Ovary (tissue), 9 donors: ENCODE measurements around the gene EPB41L1. TPM values are rescaled to one million over a fixed set of nuclear protein-coding genes. Genes with fewer than 3 reads are reported as not detected.
"Not testable (repeated sequence)": the region's sequence is repeated elsewhere in the genome, so short reads cannot be mapped to it uniquely, and the experiment has no call there.

Experiments
- DNase-seq, 5 donors: peaks; one replicate each; pipeline ENCODE4 v3.0.0-alpha.2; 2019 to 2020
- H3K27ac ChIP-seq, 2 donors: fragments of 200-600 bp; one replicate each; pipeline versions ENCODE4 v1.5.1 to v1.8.0; 2019 to 2022
- H3K27me3 ChIP-seq: fragments of 200-600 bp; one replicate; pipeline ENCODE4 v1.8.0; 2022
- H3K36me3 ChIP-seq: fragments of 200-600 bp; sonication (generic); one replicate; pipeline ENCODE4 v1.5.1; 2019
- H3K4me1 ChIP-seq: one replicate; pipeline ENCODE4 v1.8.1; 2013; ENCODE audit warnings: mild to moderate bottlenecking, moderate library complexity; ENCODE audit not compliant: insufficient read depth
- H3K4me3 ChIP-seq: fragments of 200-600 bp; sonication (generic); one replicate; pipeline ENCODE4 v1.5.1; 2017
- H3K9me3 ChIP-seq, 2 donors: fragments of 200-600 bp in 1 of 2; sonication (generic) in 1 of 2; one replicate each; pipeline versions ENCODE4 v1.5.1 to v1.8.1; 2013 to 2019; ENCODE audit warnings: mild to moderate bottlenecking in 1 of 2, moderate library complexity in 1 of 2
- CTCF ChIP-seq, 3 donors: fragments of 450-650 bp in 2 of 3; fragments of 200-600 bp in 1 of 3; IDR thresholded peaks; one replicate each; pipeline versions ENCODE4 v1.5.1 to v1.8.0; 2016 to 2022; ENCODE audit warnings: antibody characterized with exemption in 3 of 3, mild to moderate bottlenecking in 1 of 3
- EP300 ChIP-seq: sonication (generic); formaldehyde crosslinking; IDR thresholded peaks from one replicate; pipeline ENCODE4 v1.6.1; 2017; ENCODE audit warnings: antibody characterized with exemption
- POLR2A ChIP-seq: fragments of 450-650 bp; IDR thresholded peaks from one replicate; pipeline ENCODE4 v1.6.1; 2017; ENCODE audit warnings: antibody characterized with exemption, mild to moderate bottlenecking, moderate library complexity
- WGBS, 3 donors: extraction: QIAGEN DNeasy Blood & Tissue Kit in 1 of 3; methylation state at CpG; one replicate each; pipeline versions ENCODE4 v1.1.5 to v1.1.7; 2013 to 2017; 5-methylcytosine and 5-hydroxymethylcytosine counted together
- intact Hi-C, 4 donors: fragments of 100-400 bp; cut with DNase I; formaldehyde crosslinking; loops; one replicate each; pipeline versions ENCODE4 v1.11.0 to v1.15.1; 2022 to 2023
- polyA plus RNA-seq, 2 donors: library from polyadenylated mRNA; stranded (reverse); fragments of 200-250 nt in 1 of 2; fragments of 350-450 nt in 1 of 2; fragmentation: Illumina TruSeq in 1 of 2; extraction: RNeasy Lipid Tissue Mini Kit (QIAGEN cat#74804) in 1 of 2; gene quantifications; one replicate each; pipeline ENCODE4 v1.2.3, GENCODE V29; 2013 to 2014
- total RNA-seq, 7 donors: library from RNA; depleted of rRNA in 2 of 7; stranded (reverse); fragments of >200 nt in 2 of 7; fragmentation: NEBNext Ultra II Directional in 3 of 7; extraction: Animal tissue kit (Norgen Biotek cat#: 25700) in 3 of 7; gene quantifications; one replicate each; pipeline versions ENCODE4 v1.1.0 to v1.2.4, GENCODE V29; 2016 to 2023
- donor health status: DM: no; HTN: no; CAD: no; lungs with moderate emphysema.
- donor health status: DM: no; HTN: no; CAD: no.
- donor health status: Bipolar disorder and iron deficiency.
- donor health status: DM: yes; HTN: yes; CAD: no.
- donor health status: DM: no; HTN: no; CAD: no.
- donor health status: DM: yes; HTN: yes; CAD: no.

Gene EPB41L1
- total and polyA plus RNA-seq, 9 donors: 23.4 to 207 (median 63.2) TPM

DNA sequence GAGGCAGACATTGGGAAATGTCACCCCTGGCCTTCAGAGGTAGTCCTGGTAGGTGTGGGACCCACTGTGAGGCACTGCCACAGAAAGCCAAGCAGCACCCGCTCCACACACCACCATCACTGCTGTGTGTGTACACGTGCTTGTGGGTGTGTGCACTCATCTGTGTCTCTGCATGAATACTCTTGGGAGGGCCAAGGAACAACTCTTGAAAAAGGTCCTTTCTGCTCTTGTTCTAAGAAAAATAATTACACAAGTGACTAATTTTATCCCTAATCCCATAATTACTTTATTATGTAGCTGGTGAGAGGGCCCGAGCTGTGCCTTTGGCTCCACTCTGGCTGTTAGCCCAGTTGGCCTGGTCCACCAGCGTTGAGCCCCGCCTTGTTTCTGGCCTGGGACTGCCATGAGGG lies 21.7 kb upstream of the EPB41L1 start:
- no peaks in the 10 kb centered on the region for H3K36me3 ChIP-seq
- 90 to 94% (median 92%) methylated on average over 5 of the region's 5 CpGs for WGBS, 3 donors
- H3K4me3 ChIP-seq: no peak overlapping the region
- intact Hi-C loops: loop anchor here in 1 of 4 donors (5.0 kb wide), 1 partner anchor 141 kb away; no protein-coding TSS in a partner anchor
- no peaks in the 10 kb centered on the region for H3K4me1 ChIP-seq
- DNase-seq: no peak
- no peaks in the 10 kb centered on the region for H3K27me3 ChIP-seq
- H3K9me3 ChIP-seq: no peaks in the 10 kb centered on the region
- TF ChIP-seq EP300 (no peak), CTCF (IDR thresholded peaks at IDR 0.05) (no peak)
- no peak overlapping the region for H3K27ac ChIP-seq

- Histone ChIP-seq H3K27me3 (no peaks in the 10 kb centered on the region), H3K4me1 (no peaks in the 10 kb centered on the region), H3K36me3 (no peaks in the 10 kb centered on the region), H3K27ac (no peak overlapping the region), H3K9me3 (no peaks in the 10 kb centered on the region), H3K4me3 (no peak overlapping the region)
- intact Hi-C loops: loop anchor here in 1 of 4 donors (5.0 kb wide), 1 partner anchor 142 kb away; no protein-coding TSS in a partner anchor
- WGBS, 3 donors: 96 to 98% (median 97%) methylated on average over 2 of the region's 2 CpGs
- no peak for TF ChIP-seq POLR2A
- TF ChIP-seq CTCF (IDR thresholded peaks at IDR 0.05): no peak
- TF ChIP-seq EP300: no peak
- DNase-seq: no peak
These were observed 20.7 kb upstream of the EPB41L1 start for GRCh38 chr20:36133821-36134220.

DNA sequence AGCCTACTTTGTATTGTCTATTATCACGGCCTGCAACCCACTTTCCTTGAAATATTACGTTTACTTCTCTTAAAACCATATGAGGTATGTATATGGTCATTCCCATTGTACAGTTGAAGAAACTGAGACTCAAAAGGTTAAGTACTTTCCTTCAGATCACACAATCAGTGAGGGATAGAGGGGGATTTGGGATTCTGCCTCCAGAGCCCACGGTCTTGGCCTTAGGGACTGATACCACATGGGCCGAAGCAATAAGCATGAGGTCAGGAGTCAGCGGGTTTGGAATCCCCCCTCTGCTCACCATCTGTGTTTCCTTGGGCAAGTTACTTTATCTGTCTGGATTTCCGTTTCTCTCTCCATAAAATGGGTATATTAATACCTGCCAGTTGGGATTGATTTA lies 19.4 kb upstream of the EPB41L1 start:
- intact Hi-C loops: loop anchor here in 2 of 4 donors (5.0 kb wide), 1 partner anchor 138 kb away; no protein-coding TSS in a partner anchor

GRCh38 chr20:36135821-36136220 lies 18.7 kb upstream of the EPB41L1 start:
- H3K27ac ChIP-seq: no peak overlapping the region
- no peaks in the 10 kb centered on the region for H3K36me3 ChIP-seq
- intact Hi-C loops: loop anchor here in 3 of 4 donors (2.0 to 5.0 kb wide), 2 partner anchors 63 to 139 kb away; no protein-coding TSS in a partner anchor
- DNase-seq: no peak
- TF ChIP-seq EP300: no peak
- no peak for TF ChIP-seq CTCF (IDR thresholded peaks at IDR 0.05)
- no peak for TF ChIP-seq POLR2A
- no peaks in the 10 kb centered on the region for H3K9me3 ChIP-seq
- no peak overlapping the region for H3K4me3 ChIP-seq
- H3K4me1 ChIP-seq: no peaks in the 10 kb centered on the region
- 71 to 76% (median 74%) methylated on average over 3 of the region's 3 CpGs for WGBS, 3 donors
- no peaks in the 10 kb centered on the region for H3K27me3 ChIP-seq

More for the DNA sequence above, 19.4 kb upstream of the EPB41L1 start:
- Histone ChIP-seq H3K4me3 (no peak overlapping the region), H3K27me3 (no peaks in the 10 kb centered on the region), H3K36me3 (no peaks in the 10 kb centered on the region), H3K9me3 (no peaks in the 10 kb centered on the region), H3K27ac (no peak overlapping the region), H3K4me1 (no peaks in the 10 kb centered on the region)
- no peak for TF ChIP-seq POLR2A
- no peak for TF ChIP-seq CTCF (IDR thresholded peaks at IDR 0.05)
- WGBS, 3 donors: 82 to 87% (median 87%) methylated on average over 6 of the region's 6 CpGs
- DNase-seq: no peak

DNA sequence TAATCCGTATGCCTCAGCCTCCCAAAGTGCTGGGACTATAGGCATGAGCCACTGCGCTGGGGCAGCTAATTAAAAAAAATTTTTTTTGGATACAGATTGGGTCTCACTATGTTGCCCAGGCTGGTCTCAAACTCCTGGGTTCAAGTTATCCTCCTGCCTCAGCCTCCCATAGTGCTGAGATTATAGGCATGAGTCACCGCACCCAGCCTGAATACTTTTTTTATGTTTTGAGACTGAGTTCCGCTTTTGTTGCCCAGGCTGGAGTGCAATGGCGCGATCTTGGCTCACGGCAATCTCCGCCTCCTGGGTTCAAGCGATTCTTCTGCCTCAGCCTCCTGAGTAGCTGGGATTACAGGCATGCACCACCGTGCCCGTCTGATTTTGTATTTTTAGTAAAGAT lies 17.2 kb upstream of the EPB41L1 start:
- intact Hi-C loops: loop anchor here in 3 of 4 donors (2.0 to 5.0 kb wide), 2 partner anchors 61 to 140 kb away; no protein-coding TSS in a partner anchor
- H3K9me3 ChIP-seq, DNase-seq, H3K4me3 ChIP-seq, H3K36me3 ChIP-seq, H3K27ac ChIP-seq, H3K27me3 ChIP-seq, H3K4me1 ChIP-seq: not testable (repeated sequence)
- WGBS, 3 donors: 91 to 93% (median 92%) methylated on average over 11 of the region's 11 CpGs
